Left ventricle myocardium superior (tissue), 1 donor: ENCODE results near the gene SUPT20HL1. TPM values are rescaled to one million over a fixed set of nuclear protein-coding genes. Genes with fewer than 3 reads are reported as not detected.
A peak's percentile ranks its signal among the peaks of the same experiment; 100 is the strongest.
"Not testable (repeated sequence)": the region's sequence is repeated elsewhere in the genome, so short reads cannot be mapped to it uniquely, and the experiment has no call there.

Experiments used
- ATAC-seq: fragments of 200-7000 bp; cut with Tn5 transposase; one replicate; pipeline ENCODE4 v1.9.1; 2020; ENCODE audit warnings: mild to moderate bottlenecking, moderate library complexity
- DNase-seq: peaks from one replicate; pipeline ENCODE4 v3.0.0-alpha.2; 2020
- intact Hi-C: fragments of 100-400 bp; cut with micrococcal nuclease; formaldehyde crosslinking; loops from one replicate; pipeline ENCODE4 v1.11.0; 2022
- long read RNA-seq: library from polyadenylated mRNA; unstranded; transcript quantifications from one replicate; pipeline ENCODE4 v2.0.0, GENCODE V29; 2021
- total RNA-seq: library from RNA; stranded (reverse); fragmentation: NEBNext Ultra II Directional; extraction: Animal tissue kit (Norgen Biotek cat#: 25700); gene quantifications from one replicate; pipeline ENCODE4 v1.2.1, GENCODE V29; 2021
- donor health status: DM: no; HTN: yes; CAD: no; lungs with severe emphysema.

The SUPT20HL1 gene
- not detected for total RNA-seq
- long read RNA-seq = 0 reads

GRCh38 chrX:24360272-24360671, at the start of gene SUPT20HL1:
SUPT20HL1 (plus strand) TSS chrX:24360639; CDS start chrX:24362761, 2,122 bp downstream.
- intact Hi-C loops = no loop called here
- DNase-seq (no peak), ATAC-seq (no peak)

DNA sequence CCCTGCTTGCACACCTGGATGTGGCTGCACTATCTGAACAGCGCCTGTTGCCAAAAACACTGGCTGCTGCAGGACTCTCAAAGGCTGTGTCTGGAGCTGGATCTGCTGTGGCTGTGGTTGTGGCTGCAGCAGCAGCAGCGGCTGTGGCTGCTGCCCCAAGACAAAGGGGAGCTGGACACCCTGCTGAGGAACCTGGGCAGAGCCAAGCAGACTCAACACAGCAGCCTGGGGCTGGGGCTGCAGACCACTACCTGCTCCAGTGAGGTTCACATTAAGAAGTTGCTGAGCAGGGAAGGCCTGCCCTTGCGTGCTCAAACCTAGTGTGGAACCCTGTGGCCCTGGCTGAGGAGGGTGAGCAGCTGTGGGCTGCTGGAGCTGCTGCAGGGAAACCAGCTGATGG, 49.5 kb upstream of the SUPT20HL1 start:
- intact Hi-C loops, DNase-seq: not testable (repeated sequence)
- peak; percentile 29 for ATAC-seq

DNA sequence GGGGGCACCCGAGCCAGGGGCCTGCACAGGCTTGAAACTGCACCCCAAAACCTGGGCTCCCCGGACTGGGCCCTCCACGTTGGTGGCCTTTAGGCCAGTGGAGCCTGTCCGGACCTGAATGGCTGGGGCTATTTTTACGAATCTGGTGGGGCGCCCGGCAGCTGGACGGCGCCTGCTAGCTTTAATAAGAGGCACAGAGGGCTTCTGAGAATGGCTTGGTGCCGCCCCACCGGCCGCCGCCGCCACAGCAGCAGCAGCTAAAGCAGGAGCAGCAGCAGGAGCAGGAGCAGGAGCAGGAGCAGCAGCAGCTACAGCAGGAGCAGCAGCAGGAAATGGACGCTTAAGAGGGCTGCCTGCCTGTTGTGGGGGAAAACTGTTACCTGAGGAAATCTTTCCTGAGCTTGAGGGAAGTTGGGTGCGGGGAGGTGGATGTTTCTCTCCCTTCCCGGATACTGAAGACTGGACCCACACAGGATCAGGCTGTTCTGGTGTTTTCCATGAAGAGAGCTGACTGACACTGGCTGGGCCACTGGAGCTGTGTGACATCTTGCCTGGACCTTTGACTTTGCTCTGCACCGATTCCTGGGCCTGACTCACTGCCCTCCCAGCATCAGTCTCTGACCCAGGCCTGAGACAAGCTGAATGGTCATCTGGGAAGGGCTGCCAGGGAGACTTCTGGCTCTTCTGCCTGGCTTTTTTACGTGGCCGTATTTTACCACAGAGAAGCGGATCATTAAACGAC, 48.8 kb upstream of the SUPT20HL1 start:
- intact Hi-C loops, DNase-seq: not testable (repeated sequence)
- peak; percentile 33 for ATAC-seq

DNA sequence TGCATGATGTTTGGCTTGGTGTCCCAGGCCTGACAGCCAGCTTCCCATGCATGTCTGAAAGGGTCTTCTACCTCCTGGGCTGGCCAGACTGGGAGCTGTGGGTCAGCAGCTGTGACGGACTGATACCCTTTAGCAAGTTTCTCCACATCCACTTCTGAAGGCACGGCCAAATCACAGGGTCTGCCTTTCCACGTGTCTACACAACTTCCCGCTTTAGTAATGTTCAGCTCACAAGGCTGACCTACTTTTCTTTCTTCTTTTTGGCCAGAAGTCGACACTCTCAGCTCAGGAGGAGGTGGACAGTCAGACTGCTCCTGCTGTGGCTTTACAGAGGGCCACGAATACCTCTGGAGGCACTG, 48.2 kb upstream of the SUPT20HL1 start:
- DNase-seq, intact Hi-C loops: not testable (repeated sequence)
- peak; percentile 64 for ATAC-seq

GRCh38 chrX:24314019-24314635, 46.3 kb upstream of the SUPT20HL1 start, which contains the start of gene SUPT20HL2:
SUPT20HL2 (minus strand) TSS chrX:24314069; CDS start chrX:24313315, 754 bp downstream.
- DNase-seq (no peak), ATAC-seq (no peak)
- intact Hi-C loops = no loop called here

DNA sequence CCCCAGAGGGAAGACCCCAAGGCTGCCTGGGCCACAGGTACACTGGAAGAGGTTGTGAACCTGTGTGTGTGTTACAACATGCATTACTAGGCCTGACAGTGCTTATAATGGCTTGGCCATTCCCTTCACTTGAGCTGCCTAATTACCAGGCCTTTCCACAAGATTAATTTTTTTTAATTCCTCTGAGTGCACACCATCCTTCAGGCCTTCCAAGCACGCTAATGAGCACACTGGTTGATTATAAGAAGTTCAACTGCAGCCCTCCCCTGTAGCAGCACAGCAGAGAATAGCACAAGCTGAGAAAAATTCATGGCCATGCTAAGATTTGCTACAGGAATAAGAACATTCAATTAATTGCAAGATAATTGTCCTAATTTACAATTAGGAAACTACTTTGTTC, 44.3 kb upstream of the SUPT20HL1 start:
- intact Hi-C loops = no loop called here
- DNase-seq = no peak
- no peak for ATAC-seq

GRCh38 chrX:24317567-24317966, 42.9 kb upstream of the SUPT20HL1 start:
- intact Hi-C loops = no loop called here
- ATAC-seq (no peak), DNase-seq (no peak)

DNA sequence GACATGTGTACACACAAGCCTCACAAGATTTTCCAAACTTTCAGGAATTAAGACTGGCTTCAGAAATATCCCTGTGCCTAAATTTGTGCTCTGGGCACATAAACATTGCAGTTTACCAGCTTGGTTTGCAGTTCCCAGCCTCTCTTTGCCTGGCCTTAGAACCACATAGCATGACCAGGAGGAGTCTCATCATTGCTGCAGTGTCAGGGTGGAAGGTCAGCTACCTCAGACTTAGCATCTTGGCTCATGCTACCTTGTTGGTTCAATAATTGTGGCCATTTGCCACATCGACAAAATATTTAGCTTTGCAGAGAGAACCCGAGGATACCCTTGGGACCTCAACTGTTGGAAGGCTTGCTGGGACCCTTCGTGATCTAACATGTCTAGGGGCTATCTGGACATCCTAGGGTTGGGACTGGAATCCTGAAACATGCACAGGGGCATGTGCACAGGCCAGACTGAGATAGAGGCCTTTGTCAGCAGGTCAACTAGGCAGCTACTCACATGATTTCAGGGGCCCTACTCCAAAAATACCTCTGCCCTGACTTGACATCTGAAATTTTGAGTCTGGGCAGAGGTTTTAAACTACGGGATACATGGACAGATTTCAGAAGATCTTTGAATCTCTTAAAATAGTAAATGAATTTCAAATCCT, 38.6 kb upstream of the SUPT20HL1 start:
- ATAC-seq (no peak), DNase-seq (no peak)
- intact Hi-C loops = no loop called here

GRCh38 chrX:24325231-24325630, 35.2 kb upstream of the SUPT20HL1 start:
- intact Hi-C loops = no loop called here
- ATAC-seq = no peak
- DNase-seq = no peak

DNA sequence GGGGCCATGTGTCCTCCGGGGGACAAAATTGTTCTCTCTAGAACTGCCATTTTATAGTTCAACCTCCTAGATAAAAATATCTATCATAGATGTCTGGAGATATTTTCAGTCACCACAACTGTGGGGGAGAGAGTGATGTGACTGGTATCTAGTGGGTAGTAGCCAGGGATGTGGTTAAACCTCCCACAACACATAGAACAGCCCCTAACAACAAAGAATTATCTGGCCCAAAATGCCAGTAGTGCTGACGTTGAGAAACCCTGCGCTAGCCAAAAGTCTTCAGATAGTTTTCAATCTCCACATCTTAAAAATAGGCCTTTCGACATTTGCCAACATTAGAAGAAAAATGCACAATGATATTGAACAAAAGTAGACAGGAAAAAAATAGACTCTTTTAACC, 27.6 kb upstream of the SUPT20HL1 start:
- DNase-seq (no peak), ATAC-seq (no peak)
- intact Hi-C loops = no loop called here

GRCh38 chrX:24333371-24333770, 27.1 kb upstream of the SUPT20HL1 start:
- DNase-seq (no peak), ATAC-seq (no peak)
- intact Hi-C loops = no loop called here

DNA sequence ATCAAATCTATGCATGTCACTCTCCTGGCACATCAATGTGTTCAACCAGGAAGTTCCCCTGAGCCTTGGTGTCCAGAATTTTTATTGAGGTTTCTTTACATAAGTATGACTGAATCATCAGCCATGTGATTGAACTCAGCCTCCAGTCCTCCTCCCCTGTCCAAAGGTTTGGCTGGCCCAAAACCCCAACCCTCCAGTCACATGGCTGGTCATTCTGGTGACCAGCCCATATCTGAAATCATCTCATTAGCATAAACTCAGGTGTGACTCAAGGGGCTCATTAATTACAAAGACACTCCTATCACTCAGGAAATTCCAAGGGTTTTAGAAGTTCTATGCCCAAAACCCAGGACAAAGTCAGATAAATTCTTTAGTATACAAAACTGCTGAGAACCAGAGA, 26.0 kb upstream of the SUPT20HL1 start:
- intact Hi-C loops = no loop called here
- ATAC-seq = no peak
- no peak for DNase-seq

DNA sequence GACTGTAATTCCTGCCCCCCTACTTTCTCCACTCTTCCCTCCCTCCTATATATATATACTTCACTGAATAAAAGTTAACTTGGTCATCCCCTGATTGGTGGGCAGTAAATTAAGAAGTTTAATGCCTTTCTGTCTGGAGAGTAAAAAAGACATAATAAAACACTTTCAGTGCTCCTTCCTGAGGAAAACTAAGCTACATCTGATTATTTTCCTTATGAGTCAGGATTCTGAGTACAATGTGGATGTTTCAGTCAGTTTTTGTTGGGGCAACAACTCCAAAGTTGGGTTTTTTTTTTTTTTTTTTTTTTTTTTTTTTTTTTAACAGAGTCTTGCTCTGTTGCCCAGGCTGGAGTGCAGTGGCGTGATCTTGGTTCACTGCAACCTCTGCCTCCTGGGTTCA, 24.6 kb upstream of the SUPT20HL1 start:
- intact Hi-C loops = no loop called here
- ATAC-seq = no peak
- DNase-seq = no peak

GRCh38 chrX:24339911-24340310, 20.5 kb upstream of the SUPT20HL1 start:
- ATAC-seq (no peak), DNase-seq (no peak)
- intact Hi-C loops = no loop called here

GRCh38 chrX:24340501-24340900, 19.9 kb upstream of the SUPT20HL1 start:
- ATAC-seq (no peak), DNase-seq (no peak)
- intact Hi-C loops = no loop called here

GRCh38 chrX:24341795-24342194, 18.6 kb upstream of the SUPT20HL1 start:
- DNase-seq = no peak
- intact Hi-C loops = no loop called here
- no peak for ATAC-seq

DNA sequence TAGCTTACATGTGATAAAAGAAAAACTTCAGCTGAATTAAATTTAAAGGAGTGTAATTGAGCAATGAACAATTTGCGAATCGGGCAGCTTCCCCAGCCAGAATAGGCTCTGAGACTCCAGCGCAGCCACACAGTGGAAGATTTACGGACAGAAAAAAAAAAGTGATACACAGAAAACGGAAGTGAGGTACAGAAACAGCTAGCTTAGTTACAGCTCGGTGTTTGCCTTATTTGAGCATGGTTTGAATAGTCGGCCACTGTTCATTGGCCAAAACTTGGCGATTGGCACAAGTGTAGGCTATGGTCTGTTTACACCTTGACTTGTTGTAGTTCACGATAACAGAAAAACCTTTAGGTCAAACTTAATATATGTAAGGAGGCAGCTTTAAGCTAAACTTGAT, 16.7 kb upstream of the SUPT20HL1 start:
- ATAC-seq = no peak
- intact Hi-C loops = no loop called here
- no peak for DNase-seq

DNA sequence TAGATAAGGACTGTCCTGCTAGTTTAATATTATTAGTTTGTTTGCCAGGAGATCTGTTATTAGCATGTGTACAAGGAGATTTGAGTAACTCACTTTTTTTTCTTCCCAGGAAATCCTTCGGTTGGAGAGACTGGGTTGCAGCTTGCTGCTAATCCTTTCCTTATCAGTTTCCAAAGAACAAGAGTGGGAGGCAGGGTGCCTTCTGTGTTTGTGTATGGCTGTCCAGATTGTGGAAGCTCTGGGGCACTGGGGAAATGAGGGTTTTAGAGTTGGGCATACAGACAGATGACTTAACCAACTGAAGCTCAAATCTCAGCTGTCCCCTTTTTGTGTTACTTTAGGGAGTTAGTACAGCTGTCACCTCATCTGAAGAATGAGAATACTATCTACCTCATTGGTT, 12.6 kb upstream of the SUPT20HL1 start:
- intact Hi-C loops = no loop called here
- DNase-seq = no peak
- ATAC-seq = no peak

DNA sequence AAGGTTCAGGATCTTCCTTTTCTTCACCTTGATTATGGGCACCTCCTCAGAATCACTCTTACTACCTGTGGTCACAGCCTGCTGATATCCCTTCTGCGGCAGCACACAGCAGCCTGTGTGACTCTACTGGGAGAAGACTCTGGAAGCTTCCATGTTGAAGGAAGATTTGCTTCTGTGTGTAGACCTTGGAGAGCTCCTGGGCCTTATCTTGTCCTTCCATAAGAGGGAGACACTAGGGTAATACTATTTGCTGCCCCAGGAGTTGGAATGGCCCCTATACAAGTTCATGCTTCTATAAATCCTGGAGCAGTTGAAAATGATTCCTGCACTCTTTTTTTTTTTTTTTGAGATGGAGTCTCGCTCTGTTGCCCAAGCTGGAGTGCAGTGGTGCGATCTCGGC, 10.2 kb upstream of the SUPT20HL1 start:
- ATAC-seq (no peak), DNase-seq (no peak)
- intact Hi-C loops = no loop called here

DNA sequence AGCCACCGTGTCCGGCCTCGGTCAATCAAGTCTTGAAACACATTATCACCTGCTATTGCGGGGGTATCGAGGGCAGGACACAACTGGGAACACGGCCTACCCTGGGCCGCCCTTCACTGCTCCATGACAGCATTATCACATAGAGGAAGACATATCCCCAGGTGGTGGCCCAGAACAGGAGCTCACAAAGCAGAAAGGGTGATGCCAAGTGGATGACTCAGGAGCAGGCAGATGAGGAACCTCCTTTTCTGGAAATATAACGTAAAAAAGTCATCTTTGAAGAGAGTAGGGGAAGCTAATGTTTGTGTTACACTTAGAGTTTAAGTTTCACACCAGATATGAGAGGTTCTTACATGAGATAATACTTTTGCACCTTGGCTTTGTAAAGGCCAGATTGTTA, 5.3 kb upstream of the SUPT20HL1 start:
- DNase-seq (no peak), ATAC-seq (no peak)
- intact Hi-C loops = no loop called here

- intact Hi-C loops = no loop called here
- DNase-seq = no peak
- no peak for ATAC-seq
Observed at GRCh38 chrX:24357106-24357505, 3.3 kb upstream of the SUPT20HL1 start.
